ENCODE results near the gene LRRC7. TPM values are rescaled to one million over a fixed set of nuclear protein-coding genes. Genes with fewer than 3 reads are reported as not detected.

The LRRC7 gene
- polyA plus RNA-seq, 1 donor from 2014 or later: 141 TPM

- Histone ChIP-seq H3K9me3 (ENCODE audit: low read length) (no peaks in the 10 kb centered on the region), H3K4me3 (ENCODE audit: low read length) (no peak overlapping the region), H4K20me1 (ENCODE audit: insufficient read depth) (no peaks in the 10 kb centered on the region), H3F3A (ENCODE audit: insufficient read depth, low read length, poor library complexity, severe bottlenecking) (no peaks in the 10 kb centered on the region), H3K9me2 (ENCODE audit: insufficient read depth, low read length) (no peaks in the 10 kb centered on the region), H3K4me2 (ENCODE audit: low read length) (no peak overlapping the region), H3K27ac (ENCODE audit: low read length) (no peak overlapping the region), H2AFZ (ENCODE audit: low read depth, low read length) (no peak overlapping the region), H3K27me3 (ENCODE audit: insufficient read depth, low read depth, low read length) (no peaks in the 10 kb centered on the region), H3K9ac (ENCODE audit: low read length) (no peak overlapping the region), H3K79me2 (replicated peaks; ENCODE audit: insufficient read depth, low read length) (no peaks in the 10 kb centered on the region), H3K36me3 (ENCODE audit: insufficient read depth, low read length) (no peaks in the 10 kb centered on the region)
- TF ChIP-seq SMC3 (conservative IDR thresholded peaks at IDR 0.05; ENCODE audit: poor library complexity) (no peak), RAD21 (conservative IDR thresholded peaks at IDR 0.05) (no peak), EP300 (conservative IDR thresholded peaks at IDR 0.05; ENCODE audit: poor library complexity, severe bottlenecking) (no peak)
Measured at GRCh38 chr1:69595486-69595885, 27.8 kb downstream of the LRRC7 start.

- Histone ChIP-seq H4K20me1 (ENCODE audit: insufficient read depth) (no peaks in the 10 kb centered on the region), H3F3A (ENCODE audit: insufficient read depth, low read length, poor library complexity, severe bottlenecking) (no peaks in the 10 kb centered on the region), H2AFZ (ENCODE audit: low read depth, low read length) (no peak overlapping the region), H3K79me2 (replicated peaks; ENCODE audit: insufficient read depth, low read length) (no peaks in the 10 kb centered on the region), H3K4me2 (ENCODE audit: low read length) (no peak overlapping the region), H3K27ac (ENCODE audit: low read length) (no peak overlapping the region), H3K9ac (ENCODE audit: low read length) (no peak overlapping the region), H3K9me3 (ENCODE audit: low read length) (no peaks in the 10 kb centered on the region), H3K36me3 (ENCODE audit: insufficient read depth, low read length) (no peaks in the 10 kb centered on the region), H3K9me2 (ENCODE audit: insufficient read depth, low read length) (no peaks in the 10 kb centered on the region), H3K27me3 (ENCODE audit: insufficient read depth, low read depth, low read length) (no peaks in the 10 kb centered on the region), H3K4me3 (ENCODE audit: low read length) (no peak overlapping the region)
- no peak for TF ChIP-seq CTCF (IDR thresholded peaks at IDR 0.05; ENCODE audit: poor library complexity, severe bottlenecking)
- TF ChIP-seq POLR2AphosphoS5 (IDR thresholded peaks at IDR 0.05): no peak
- TF ChIP-seq SMC3 (conservative IDR thresholded peaks at IDR 0.05; ENCODE audit: poor library complexity): no peak
- TF ChIP-seq EZH2 (IDR thresholded peaks at IDR 0.05; ENCODE audit: borderline replicate concordance, insufficient read depth, low read length, poor library complexity, severe bottlenecking): no peak
- TF ChIP-seq RAD21 (conservative IDR thresholded peaks at IDR 0.05): no peak
- no peak for TF ChIP-seq TAF1 (IDR thresholded peaks at IDR 0.05; ENCODE audit: low read depth)
- no peak for TF ChIP-seq MXI1 (conservative IDR thresholded peaks at IDR 0.05; ENCODE audit: poor library complexity, severe bottlenecking)
- no peak for TF ChIP-seq EP300 (conservative IDR thresholded peaks at IDR 0.05; ENCODE audit: poor library complexity, severe bottlenecking)
- TF ChIP-seq REST (IDR thresholded peaks at IDR 0.05; ENCODE audit: borderline replicate concordance): no peak
Measured at GRCh38 chr1:69611316-69611715, 43.6 kb downstream of the LRRC7 start.

- H3K9me2 ChIP-seq (ENCODE audit: insufficient read depth, low read length): no peaks in the 10 kb centered on the region
- H4K20me1 ChIP-seq (ENCODE audit: insufficient read depth): no peaks in the 10 kb centered on the region
- H3K9me3 ChIP-seq (ENCODE audit: low read length): no peaks in the 10 kb centered on the region
- no peak overlapping the region for H3K4me3 ChIP-seq (ENCODE audit: low read length)
- H3K79me2 ChIP-seq (replicated peaks; ENCODE audit: insufficient read depth, low read length): no peaks in the 10 kb centered on the region
- no peak overlapping the region for H3K27ac ChIP-seq (ENCODE audit: low read length)
- TF ChIP-seq POLR2AphosphoS5 (IDR thresholded peaks at IDR 0.05) (no peak), EZH2 (IDR thresholded peaks at IDR 0.05; ENCODE audit: borderline replicate concordance, insufficient read depth, low read length, poor library complexity, severe bottlenecking) (no peak), SMC3 (conservative IDR thresholded peaks at IDR 0.05; ENCODE audit: poor library complexity) (no peak), TAF1 (IDR thresholded peaks at IDR 0.05; ENCODE audit: low read depth) (no peak), EP300 (conservative IDR thresholded peaks at IDR 0.05; ENCODE audit: poor library complexity, severe bottlenecking) (no peak), RAD21 (conservative IDR thresholded peaks at IDR 0.05) (no peak), REST (IDR thresholded peaks at IDR 0.05; ENCODE audit: borderline replicate concordance) (no peak), MXI1 (conservative IDR thresholded peaks at IDR 0.05; ENCODE audit: poor library complexity, severe bottlenecking) (no peak), CTCF (IDR thresholded peaks at IDR 0.05; ENCODE audit: poor library complexity, severe bottlenecking) (no peak)
- H3K36me3 ChIP-seq (ENCODE audit: insufficient read depth, low read length): no peaks in the 10 kb centered on the region
- no peak overlapping the region for H2AFZ ChIP-seq (ENCODE audit: low read depth, low read length)
- H3F3A ChIP-seq (ENCODE audit: insufficient read depth, low read length, poor library complexity, severe bottlenecking): no peaks in the 10 kb centered on the region
- H3K9ac ChIP-seq (ENCODE audit: low read length): no peak overlapping the region
- no peak overlapping the region for H3K4me2 ChIP-seq (ENCODE audit: low read length)
- no peaks in the 10 kb centered on the region for H3K27me3 ChIP-seq (ENCODE audit: insufficient read depth, low read depth, low read length)
Measured at GRCh38 chr1:69613414-69613813, 45.7 kb downstream of the LRRC7 start.

Measured in neural cell (in vitro differentiated cells).